HG02571 (cell line): ENCODE results near the gene RPP25L.

Source experiments
- ATAC-seq: cut with Tn5 transposase; IDR thresholded peaks from one replicate; pipeline ENCODE4 v1.9.1; 2021; ENCODE audit warnings: mild to moderate bottlenecking, moderate library complexity; ENCODE audit not compliant: unreplicated experiment

RPP25L gene

GRCh38 chr9:34585946-34586669 is 25.8 kb downstream of the RPP25L start:
- no peak for ATAC-seq

GRCh38 chr9:34584970-34585369 is 26.9 kb downstream of the RPP25L start:
- ATAC-seq: no peak

GRCh38 chr9:34582787-34583186 is 29.1 kb downstream of the RPP25L start:
- ATAC-seq: no peak

- no peak for ATAC-seq
These were observed 30.6 kb downstream of the RPP25L start for GRCh38 chr9:34581318-34581717.

GRCh38 chr9:34580358-34580757 is 31.5 kb downstream of the RPP25L start:
- ATAC-seq: no peak

- no peak for ATAC-seq
These were observed 32.1 kb downstream of the RPP25L start for GRCh38 chr9:34579808-34580163.

GRCh38 chr9:34579104-34579807 is 32.6 kb downstream of the RPP25L start:
- no peak for ATAC-seq

- no peak for ATAC-seq
These were observed 33.4 kb downstream of the RPP25L start for GRCh38 chr9:34578241-34579103.

GRCh38 chr9:34577400-34578240 is 34.3 kb downstream of the RPP25L start:
- no peak for ATAC-seq

- ATAC-seq: no peak
These were observed 35.1 kb downstream of the RPP25L start for GRCh38 chr9:34576597-34577399.

- no peak for ATAC-seq
These were observed 35.9 kb downstream of the RPP25L start for GRCh38 chr9:34575862-34576596.

GRCh38 chr9:34575241-34575640 is 36.7 kb downstream of the RPP25L start:
- ATAC-seq: no peak

GRCh38 chr9:34574571-34574970 is 37.3 kb downstream of the RPP25L start:
- ATAC-seq: no peak

GRCh38 chr9:34573599-34574325 is 38.1 kb downstream of the RPP25L start:
- ATAC-seq: no peak

GRCh38 chr9:34572628-34573027 is 39.3 kb downstream of the RPP25L start:
- ATAC-seq: no peak

GRCh38 chr9:34572092-34572491 is 39.8 kb downstream of the RPP25L start:
- no peak for ATAC-seq

- ATAC-seq: no peak
These were observed 40.5 kb downstream of the RPP25L start for GRCh38 chr9:34571481-34571810.

- ATAC-seq: no peak
These were observed 41.0 kb downstream of the RPP25L start for GRCh38 chr9:34570809-34571480.
